Activated CD8-positive, alpha-beta T cell treated with anti-CD3 and anti-CD28 coated beads for 36 hours (primary cell): ENCODE measurements around the gene PYROXD2. TPM values are rescaled to one million over a fixed set of nuclear protein-coding genes. Genes with fewer than 3 reads are reported as not detected.

Source experiments
- ATAC-seq: fragments of 200-7000 bp; cut with Tn5 transposase; one replicate; pipeline ENCODE4 v1.10.0; 2021; ENCODE audit warnings: mild to moderate bottlenecking, moderate library complexity
- CTCF ChIA-PET: fragments of 350-600 bp; sonication (Branson Sonifier 250); formaldehyde crosslinking; loops from one replicate; lab custom pipeline; 2021; ENCODE audit warnings: antibody characterized with exemption; lab: Charles Lee
- POLR2A ChIA-PET: fragments of 350-600 bp; sonication (Branson Sonifier 250); formaldehyde crosslinking; loops from one replicate; lab custom pipeline; 2021; ENCODE audit warnings: antibody characterized with exemption; lab: Charles Lee
- DNase-seq: peaks from one replicate; pipeline ENCODE4 v3.0.0-alpha.2; 2020
- H3K27ac Mint-ChIP-seq: one replicate; pipeline ENCODE4 v1.8.0; 2021; ENCODE audit warnings: mild to moderate bottlenecking, mixed read lengths
- H3K27me3 Mint-ChIP-seq: one replicate; pipeline ENCODE4 v1.8.0; 2021; ENCODE audit warnings: mixed read lengths
- H3K36me3 Mint-ChIP-seq: one replicate; pipeline ENCODE4 v1.8.0; 2021; ENCODE audit warnings: low read depth, mixed read lengths
- H3K4me1 Mint-ChIP-seq: one replicate; pipeline ENCODE4 v1.8.0; 2021; ENCODE audit warnings: low read depth, mixed read lengths
- H3K4me3 Mint-ChIP-seq: one replicate; pipeline ENCODE4 v1.8.0; 2021; ENCODE audit warnings: mild to moderate bottlenecking, moderate library complexity, mixed read lengths
- H3K9me3 Mint-ChIP-seq: one replicate; pipeline ENCODE4 v1.8.0; 2021; ENCODE audit warnings: mixed read lengths
- CTCF ChIP-seq: fragments of 200-600 bp; IDR thresholded peaks from one replicate; pipeline ENCODE4 v1.8.0; 2022; ENCODE audit warnings: antibody characterized with exemption, mild to moderate bottlenecking
- intact Hi-C: fragments of 100-400 bp; cut with micrococcal nuclease; formaldehyde crosslinking; loops from one replicate; pipeline ENCODE4 v1.10.0; 2022
- total RNA-seq, 2 experiments: library from RNA; stranded (reverse); gene quantifications; one replicate each; pipeline ENCODE4 v1.2.3, GENCODE V29; 2021

The PYROXD2 gene
- total RNA-seq, 2 experiments from 2014 or later = 5.3 to 6.2 TPM

- CTCF ChIA-PET = interaction anchor here (1.4 kb wide), 1 partner anchor 45 kb away, joined by 3 read pairs; no protein-coding TSS in a partner anchor
- no peak for TF ChIP-seq CTCF
- DNase-seq (no peak), ATAC-seq (no peak)
- Mint-ChIP-seq H3K36me3 (no peaks in the 10 kb centered on the region), H3K27ac (no peak overlapping the region), H3K4me1 (peaks cover 2% of the 10 kb centered on the region), H3K4me3 (no peak overlapping the region), H3K9me3 (no peaks in the 10 kb centered on the region), H3K27me3 (peaks cover 44% of the 10 kb centered on the region)
- POLR2A ChIA-PET = no interaction called here
- intact Hi-C loops = no loop called here
These were observed 60.5 kb downstream of the PYROXD2 start for GRCh38 chr10:98354491-98354890.

- ATAC-seq = no peak
- Mint-ChIP-seq H3K27me3 (peaks cover 48% of the 10 kb centered on the region), H3K27ac (no peak overlapping the region), H3K4me1 (peaks cover 7% of the 10 kb centered on the region), H3K36me3 (no peaks in the 10 kb centered on the region), H3K4me3 (no peak overlapping the region), H3K9me3 (no peaks in the 10 kb centered on the region)
- no peak for DNase-seq
- CTCF ChIA-PET = no interaction called here
- TF ChIP-seq CTCF = no peak
- POLR2A ChIA-PET = no interaction called here
- intact Hi-C loops = no loop called here
These were observed 61.8 kb downstream of the PYROXD2 start for GRCh38 chr10:98353170-98353569.

- TF ChIP-seq CTCF = no peak
- no peak for DNase-seq
- Mint-ChIP-seq H3K9me3 (peaks cover 4% of the 10 kb centered on the region), H3K27ac (no peak overlapping the region), H3K4me1 (peaks cover 7% of the 10 kb centered on the region), H3K4me3 (no peak overlapping the region), H3K27me3 (peaks cover 45% of the 10 kb centered on the region), H3K36me3 (no peaks in the 10 kb centered on the region)
- POLR2A ChIA-PET = no interaction called here
- no peak for ATAC-seq
- intact Hi-C loops = no loop called here
- CTCF ChIA-PET = interaction anchor here (1.6 kb wide), 1 partner anchor 74 kb away, joined by 3 read pairs; no protein-coding TSS in a partner anchor
These were observed 63.1 kb downstream of the PYROXD2 start for GRCh38 chr10:98351831-98352402.

GRCh38 chr10:98349508-98349922 is 65.5 kb downstream of the PYROXD2 start:
- no peak for TF ChIP-seq CTCF
- Mint-ChIP-seq H3K9me3 (peaks cover 10% of the 10 kb centered on the region), H3K36me3 (no peaks in the 10 kb centered on the region), H3K4me1 (peaks cover 7% of the 10 kb centered on the region), H3K4me3 (no peak overlapping the region), H3K27ac (no peak overlapping the region), H3K27me3 (peaks cover 40% of the 10 kb centered on the region)
- intact Hi-C loops = no loop called here
- DNase-seq (no peak), ATAC-seq (no peak)
- POLR2A ChIA-PET = no interaction called here
- CTCF ChIA-PET = no interaction called here

- CTCF ChIA-PET = no interaction called here
- Mint-ChIP-seq H3K27me3 (peaks cover 26% of the 10 kb centered on the region), H3K9me3 (peaks cover 10% of the 10 kb centered on the region), H3K4me1 (peaks cover 7% of the 10 kb centered on the region), H3K27ac (no peak overlapping the region), H3K4me3 (no peak overlapping the region), H3K36me3 (no peaks in the 10 kb centered on the region)
- no peak for TF ChIP-seq CTCF
- ATAC-seq = no peak
- intact Hi-C loops = no loop called here
- DNase-seq = no peak
- POLR2A ChIA-PET = no interaction called here
These were observed 68.1 kb downstream of the PYROXD2 start for GRCh38 chr10:98346847-98347246.
